ENCODE measurements around the gene MGAT5B.

Gene MGAT5B

DNA sequence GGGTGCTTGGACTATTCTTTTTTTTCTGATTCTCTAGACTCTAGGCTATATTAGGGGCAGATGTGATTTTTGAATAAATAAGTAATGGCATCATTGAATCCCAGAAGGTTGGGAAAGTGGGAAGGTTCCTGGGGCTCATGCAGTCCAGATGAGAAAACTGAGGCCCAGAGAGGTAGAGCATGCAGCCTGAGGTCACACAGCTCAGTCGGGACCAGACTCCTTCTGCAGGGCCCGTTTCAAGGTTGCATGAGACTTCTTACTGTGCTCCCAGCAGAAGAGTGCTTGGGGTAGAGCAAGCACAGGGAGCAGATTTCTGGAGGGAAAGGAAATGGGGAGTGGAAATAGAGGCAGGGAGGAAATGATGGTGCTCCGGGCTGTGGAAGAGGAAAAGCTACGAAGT, 59.8 kb downstream of the MGAT5B start:
- DNase-seq: no peak

DNA sequence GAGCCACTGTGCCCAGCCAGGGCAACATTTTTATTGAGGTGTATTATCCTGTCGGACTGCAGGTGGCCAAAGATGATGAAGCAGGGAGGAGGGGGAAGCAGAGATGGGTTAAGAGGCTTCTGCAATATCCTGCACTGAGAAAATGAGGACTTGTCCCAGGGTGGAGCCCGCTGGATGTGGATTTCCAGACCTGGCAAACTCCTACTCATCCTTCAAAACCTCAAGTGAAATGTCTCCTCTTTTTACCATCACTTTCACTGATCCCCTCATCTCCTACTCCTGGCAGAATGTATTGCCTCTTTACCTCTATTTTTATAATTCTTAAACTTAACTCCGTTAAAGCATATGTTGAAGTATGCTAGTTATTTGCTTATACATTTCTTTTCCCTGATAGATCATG, 60.9 kb downstream of the MGAT5B start:
- DNase-seq: no peak

DNA sequence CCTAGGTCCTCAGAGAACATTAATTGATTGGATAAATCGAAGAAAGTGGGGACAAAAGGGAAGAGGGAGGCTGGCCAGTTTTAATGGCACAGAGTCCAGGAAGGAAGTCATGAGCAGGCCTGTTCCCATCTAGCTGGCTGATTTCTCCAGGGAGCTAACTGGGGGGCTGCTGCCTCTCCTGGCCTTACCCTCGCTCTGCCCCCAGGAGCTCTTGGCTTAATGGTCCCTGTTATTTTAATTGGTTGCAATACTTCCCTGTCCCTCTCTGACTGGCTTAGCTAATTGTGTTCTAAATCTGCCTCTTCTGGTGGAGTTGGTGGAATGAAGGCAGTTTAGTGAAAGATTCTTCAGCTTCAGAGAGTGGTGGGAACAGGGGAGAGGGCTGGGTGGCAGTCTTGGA, 61.4 kb downstream of the MGAT5B start:
- DNase-seq: no peak

DNA sequence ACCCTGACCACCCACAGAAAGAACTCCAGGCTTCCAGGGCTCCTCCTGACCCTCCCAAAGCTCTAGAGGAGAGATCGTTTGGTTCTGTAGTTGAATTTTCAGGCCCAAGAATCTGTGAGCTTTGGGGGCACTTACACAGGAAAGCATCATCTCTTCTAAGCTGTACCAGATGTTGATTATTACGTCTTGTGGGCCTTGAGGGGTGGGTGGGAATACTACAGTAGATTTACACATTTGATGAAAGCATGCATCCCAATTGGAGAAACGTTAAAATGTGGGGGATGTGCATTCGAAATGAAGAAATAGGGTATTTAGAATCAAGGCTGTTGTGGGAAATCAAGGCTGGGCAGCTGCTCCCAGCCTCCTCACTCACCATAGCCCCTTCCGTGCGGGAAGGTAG, 61.9 kb downstream of the MGAT5B start:
- no peak for DNase-seq

DNA sequence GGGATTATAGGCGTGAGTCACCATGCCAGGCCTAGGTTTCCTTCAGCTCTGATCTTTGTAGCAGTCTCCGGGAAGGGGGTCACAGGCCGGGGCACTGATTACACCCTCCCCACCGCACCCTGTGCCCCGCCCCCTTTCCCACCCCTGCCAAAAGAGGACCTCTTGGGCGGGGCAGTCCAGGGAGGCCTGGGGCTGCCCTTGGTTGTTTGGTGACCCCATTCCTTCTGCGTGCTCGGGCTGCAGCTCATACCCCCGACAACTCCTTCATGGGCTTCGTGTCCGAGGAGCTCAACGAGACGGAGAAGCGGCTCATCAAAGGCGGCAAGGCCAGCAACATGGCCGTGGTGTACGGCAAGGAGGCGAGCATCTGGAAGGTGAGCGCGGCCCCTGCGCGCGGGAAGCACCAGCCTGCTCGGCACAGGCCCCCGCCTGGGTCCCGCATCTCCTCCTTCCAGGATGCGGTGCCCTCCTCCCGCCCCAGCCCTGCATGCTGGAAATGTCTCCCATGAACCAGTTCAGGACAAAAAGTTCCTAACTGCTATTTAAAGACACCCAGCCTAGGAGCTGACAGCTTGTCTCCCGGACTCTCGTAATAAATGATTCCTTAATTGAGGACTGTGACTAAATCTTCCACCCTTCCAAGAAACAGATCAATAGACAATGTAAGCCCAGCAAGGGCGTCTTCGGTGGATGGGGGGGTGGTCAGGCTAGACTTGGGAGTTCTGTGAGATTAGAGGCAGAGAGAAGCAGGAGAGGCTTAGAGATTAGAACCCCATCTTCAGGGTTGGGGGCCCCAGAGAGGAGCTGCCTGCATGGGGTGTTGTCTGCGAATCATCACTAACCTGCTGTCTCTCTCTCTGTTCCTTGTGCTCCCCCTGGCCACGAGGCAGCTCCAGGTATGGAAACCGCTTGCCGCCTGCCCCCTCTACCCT, 64.5 kb downstream of the MGAT5B start:
- DNase-seq: no peak

DNA sequence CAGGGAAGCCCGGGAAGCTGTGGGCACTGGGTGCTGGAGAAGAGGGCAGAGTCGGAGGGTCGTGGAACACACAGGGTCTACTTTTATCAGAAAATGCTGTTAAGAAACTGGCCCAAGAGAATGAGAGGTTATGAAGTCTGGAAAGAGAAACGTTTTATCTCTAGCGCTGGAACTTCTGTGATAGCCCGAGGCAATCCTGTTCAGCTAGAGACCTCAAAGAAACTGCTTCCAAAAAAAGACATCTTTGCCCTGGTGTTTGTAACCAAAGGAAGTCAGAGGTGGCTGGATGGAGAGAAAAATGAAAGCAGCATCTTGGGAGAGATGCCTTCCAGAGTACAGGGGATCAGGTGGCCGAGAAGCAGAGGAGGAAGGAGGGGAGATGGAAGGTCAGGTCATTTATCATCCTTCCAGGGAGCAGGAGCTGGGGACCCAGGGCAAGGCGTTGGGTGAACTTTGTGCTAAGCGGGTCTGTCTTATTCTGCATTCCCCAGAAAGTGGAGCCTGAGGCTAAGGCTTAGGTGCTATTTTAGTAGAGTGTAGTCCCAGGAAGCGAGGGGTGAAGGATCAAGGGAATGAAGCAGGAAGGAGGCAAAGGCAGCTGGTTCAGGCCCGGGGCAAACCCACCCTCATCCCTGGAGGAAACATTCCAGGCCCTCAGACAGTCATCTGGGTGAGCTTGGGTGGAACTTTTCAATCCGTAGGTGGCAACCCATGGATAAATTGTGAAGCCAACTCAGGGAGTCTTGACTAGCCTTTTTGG, 66.5 kb downstream of the MGAT5B start:
- DNase-seq: peak; percentile 2

DNA sequence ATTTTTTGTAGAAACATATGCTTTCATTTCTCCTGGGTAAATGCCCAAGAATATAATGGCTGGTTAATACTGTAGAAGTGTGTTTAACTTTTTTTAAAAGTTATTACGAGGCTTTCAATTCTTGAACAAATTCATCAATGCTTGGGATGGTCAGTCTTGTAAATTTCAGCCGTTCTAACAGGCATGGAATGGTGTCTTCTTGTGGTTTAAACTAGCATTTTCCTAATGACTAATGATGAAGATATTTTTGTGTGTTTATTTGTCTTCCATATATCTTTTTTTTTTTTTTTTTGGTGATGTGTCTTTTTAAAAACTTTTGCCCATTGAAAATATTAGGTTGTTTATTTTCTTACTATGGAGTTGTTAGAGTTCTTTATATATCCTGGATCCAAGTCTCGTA, 67.1 kb downstream of the MGAT5B start:
- peak; percentile 65 for DNase-seq

DNA sequence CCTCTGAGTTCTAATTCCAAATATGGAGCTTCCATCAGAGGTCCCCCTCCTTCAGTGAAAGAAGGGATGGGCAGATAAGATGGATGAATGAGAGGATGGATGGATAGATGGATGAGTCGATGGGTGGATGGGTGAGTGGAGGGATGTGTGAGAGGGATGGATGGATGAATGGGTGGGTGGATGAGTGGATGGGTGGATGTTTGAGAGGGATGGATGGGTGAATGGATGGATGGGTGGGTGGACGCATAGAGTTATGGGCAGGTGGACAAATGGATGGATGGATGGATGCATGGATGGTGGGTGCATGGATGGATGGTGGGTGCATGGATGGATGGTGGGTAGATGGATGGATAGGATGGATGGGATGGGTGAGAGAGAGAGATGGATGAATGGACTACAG, 69.0 kb downstream of the MGAT5B start:
- DNase-seq: no peak

DNA sequence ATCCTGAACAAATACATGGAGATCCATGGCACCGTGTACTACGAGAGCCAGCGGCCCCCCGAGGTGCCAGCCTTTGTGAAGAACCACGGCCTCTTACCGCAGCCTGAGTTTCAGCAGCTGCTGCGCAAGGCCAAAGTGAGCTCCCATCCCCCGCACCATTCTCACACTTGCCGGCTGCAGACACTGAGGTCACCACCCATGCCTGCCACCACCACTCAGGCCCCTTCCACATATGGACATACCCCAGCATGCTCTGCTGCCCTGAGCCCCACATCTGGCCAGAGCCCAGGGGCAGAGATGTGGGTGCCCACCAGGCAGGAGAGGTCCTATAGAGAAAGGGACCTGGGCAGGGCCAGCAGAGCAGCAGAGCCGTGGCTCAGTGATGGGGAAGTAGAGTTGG, 69.8 kb downstream of the MGAT5B start:
- no peak for DNase-seq

DNA sequence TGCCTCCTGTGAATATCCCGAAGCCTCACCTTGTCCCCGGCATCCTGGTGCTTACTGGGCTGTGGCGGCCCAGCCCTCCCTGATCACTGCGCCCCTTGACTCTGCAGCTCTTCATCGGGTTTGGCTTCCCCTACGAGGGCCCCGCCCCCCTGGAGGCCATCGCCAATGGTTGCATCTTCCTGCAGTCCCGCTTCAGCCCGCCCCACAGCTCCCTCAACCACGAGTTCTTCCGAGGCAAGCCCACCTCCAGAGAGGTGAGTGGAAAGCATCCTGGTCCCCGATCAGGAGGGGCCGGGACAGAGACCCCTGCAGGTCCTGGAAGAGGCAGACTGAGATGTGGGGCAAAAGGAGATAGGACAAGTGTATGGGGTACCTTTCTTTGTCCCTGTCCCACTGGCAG, 72.1 kb downstream of the MGAT5B start:
- no peak for DNase-seq

DNA sequence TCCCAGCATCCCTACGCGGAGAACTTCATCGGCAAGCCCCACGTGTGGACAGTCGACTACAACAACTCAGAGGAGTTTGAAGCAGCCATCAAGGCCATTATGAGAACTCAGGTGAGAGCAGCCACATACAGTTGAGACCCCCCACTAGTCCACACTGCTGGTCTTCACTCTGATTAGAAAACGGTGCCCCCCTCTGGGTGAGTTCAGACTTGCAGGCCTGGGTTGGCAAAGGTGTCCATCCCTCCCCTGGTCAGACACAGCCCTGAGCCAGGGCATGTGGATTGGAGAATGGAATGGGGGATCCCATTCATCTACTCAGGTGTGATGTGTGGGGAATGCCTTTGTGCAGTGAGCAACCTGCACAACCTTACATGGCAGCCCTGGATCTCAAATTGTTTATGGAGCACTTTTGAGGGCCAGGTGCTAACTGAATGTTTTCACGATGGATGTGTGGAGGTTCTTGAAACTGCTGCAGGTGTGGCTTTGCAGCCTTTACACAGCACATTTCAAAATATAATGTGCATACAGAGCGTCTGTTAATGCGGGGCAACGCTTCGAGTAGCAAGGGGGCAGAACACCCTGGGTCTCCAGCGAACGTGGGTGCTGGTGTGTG, 72.6 kb downstream of the MGAT5B start:
- DNase-seq: no peak

DNA sequence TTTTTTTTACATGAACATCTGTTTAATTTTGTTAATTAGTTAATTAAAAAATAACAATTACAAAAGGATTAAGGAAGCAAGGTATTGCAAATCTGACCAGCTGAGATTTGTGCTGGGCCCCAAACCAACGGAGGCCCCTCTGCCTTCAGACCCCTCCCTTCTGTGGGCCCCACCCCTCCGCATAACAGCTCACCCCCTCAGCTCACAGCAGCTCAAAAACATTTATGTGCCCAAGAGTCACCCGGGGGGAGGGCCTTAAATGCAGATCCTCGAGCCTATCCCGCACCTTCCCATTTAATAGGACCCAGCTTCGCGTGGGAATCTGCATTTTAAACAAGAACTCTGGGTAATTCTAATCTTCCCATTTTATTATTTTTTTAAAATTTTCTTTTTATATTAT, 75.0 kb downstream of the MGAT5B start:
- no peak for DNase-seq

DNA sequence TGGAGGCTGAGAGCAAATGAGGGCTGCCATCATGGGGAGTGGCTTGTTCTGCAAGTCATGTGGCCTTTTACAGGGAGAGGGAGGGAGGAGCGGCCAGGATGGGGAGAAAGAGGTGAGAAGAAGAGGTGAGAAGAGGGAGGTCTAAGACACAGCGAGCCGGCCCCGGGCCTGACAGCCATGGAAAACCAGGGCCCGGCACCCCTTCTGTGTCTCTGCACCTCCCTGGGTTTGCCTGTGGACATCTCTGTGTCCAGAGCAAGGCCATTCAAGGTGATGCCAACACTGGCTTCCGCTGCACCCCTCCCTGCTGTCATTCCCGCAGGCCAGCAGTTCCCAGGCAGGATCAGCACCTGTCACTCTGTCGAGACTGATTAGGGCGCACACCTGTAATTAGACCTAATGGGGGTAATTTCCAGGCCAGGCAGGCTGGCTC, 75.6 kb downstream of the MGAT5B start:
- no peak for DNase-seq

DNA sequence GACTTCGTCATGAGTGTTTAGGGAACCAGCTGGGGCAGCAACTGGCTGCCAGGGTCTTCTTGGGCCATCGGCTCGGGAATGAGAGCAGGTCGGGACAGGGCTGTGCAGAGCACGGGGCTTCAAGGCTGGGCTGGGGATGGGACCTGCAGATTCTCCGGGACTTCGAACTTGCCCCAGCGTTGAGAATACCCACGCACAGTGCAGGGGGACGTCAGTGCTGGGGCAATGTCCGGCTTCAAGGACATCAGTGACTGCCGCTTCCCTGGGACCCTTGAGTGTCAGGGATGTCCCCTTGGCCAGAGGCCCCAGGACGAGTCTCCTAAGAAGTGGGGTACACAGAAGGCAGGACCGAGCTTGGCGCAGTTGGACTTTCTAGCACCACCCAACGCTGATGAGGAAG, 76.3 kb downstream of the MGAT5B start:
- no peak for DNase-seq

DNA sequence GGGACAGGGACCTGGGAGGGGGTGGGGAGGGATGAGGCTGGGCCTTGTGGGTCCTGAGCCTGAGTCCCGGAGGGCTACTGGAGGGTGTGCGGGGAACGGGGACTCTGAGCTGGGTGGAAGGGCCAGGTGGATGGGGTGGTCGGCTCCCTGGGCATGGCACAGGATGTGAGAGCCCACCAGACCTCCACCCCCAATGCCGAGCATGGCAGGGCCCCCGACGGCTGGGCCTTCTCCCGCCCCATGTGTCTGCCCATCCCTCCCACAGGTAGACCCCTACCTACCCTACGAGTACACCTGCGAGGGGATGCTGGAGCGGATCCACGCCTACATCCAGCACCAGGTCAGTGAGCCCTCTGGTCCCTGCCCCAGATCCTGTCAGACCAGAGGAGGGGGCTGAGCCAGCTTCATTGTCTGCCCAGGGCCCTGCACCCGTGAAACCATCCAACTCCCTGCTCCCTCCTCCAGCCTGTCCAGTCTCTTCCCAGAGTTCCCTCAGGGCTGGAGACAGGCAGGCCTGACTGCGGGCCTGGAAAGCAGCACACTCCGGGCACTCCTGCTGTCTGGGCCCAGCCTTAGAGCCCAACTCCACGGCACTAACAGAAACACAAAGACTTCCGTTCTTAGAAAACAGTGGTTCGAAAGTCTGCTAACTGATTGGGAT, 78.0 kb downstream of the MGAT5B start:
- no peak for DNase-seq

DNA sequence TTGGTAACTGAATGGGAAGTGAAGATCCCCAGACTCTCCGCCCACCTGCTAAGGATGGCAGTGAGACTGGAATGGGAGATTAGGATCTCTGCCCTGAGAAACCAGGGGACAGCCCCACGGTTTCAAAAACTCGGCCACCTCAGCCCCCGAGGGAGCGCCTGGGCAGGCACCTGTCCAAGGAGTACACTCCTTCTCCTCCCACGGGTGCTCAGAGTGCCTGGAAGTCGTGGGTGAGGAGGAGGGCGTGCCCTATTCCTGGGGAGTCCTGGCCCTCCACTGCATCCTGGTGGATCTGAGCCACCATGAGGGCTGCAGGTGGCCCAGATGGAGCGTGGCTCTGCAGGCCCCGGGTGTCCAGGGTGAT, 78.5 kb downstream of the MGAT5B start:
- DNase-seq: no peak

DNA sequence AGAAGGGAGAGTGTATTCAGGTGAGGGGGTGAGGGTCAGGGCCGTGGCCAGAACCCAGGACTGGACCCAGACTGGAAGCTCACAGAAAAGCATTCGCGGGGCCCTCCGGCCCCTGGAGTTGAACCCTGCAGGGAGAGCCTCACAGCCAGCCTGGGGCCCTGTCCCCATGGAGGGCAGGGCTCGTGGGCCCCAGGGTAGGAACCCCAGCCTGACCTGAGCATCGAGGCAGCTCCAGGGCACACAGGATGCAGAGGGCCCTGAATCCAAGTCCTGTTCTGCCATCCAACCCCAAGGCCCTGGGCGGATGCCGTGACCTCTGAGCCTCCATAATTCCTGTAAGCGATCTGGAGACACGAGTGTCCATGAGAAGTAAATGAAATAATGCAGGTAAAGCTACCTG, 79.1 kb downstream of the MGAT5B start:
- DNase-seq: no peak

DNA sequence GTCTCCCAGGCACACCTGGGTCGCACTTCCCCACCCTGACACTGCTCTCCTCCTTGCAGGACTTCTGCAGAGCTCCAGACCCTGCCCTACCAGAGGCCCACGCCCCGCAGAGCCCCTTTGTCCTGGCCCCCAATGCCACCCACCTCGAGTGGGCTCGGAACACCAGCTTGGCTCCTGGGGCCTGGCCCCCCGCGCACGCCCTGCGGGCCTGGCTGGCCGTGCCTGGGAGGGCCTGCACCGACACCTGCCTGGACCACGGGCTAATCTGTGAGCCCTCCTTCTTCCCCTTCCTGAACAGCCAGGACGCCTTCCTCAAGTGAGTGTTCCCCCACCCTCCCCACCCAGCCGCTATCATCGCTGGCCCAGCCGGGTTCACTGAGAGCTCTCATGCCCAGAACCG, 79.6 kb downstream of the MGAT5B start:
- no peak for DNase-seq

DNA sequence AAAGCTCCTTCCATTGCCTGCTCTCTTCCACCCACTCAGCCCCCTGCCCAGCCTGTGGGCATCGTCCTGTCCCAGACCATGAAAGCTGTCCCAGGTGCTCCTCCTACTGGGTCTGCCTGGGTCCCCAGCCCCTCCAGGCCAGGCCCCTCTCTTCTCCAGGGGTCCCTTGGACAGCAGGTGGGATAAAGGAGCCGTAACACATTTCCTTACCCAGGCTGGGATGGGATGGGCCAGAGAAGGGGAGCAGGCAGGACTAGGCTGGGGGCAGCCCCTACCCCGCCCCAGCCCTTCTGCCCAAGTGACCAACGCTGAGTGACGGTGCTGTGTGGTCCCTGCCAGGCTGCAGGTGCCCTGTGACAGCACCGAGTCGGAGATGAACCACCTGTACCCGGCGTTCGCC, 80.1 kb downstream of the MGAT5B start:
- DNase-seq: no peak

DNA sequence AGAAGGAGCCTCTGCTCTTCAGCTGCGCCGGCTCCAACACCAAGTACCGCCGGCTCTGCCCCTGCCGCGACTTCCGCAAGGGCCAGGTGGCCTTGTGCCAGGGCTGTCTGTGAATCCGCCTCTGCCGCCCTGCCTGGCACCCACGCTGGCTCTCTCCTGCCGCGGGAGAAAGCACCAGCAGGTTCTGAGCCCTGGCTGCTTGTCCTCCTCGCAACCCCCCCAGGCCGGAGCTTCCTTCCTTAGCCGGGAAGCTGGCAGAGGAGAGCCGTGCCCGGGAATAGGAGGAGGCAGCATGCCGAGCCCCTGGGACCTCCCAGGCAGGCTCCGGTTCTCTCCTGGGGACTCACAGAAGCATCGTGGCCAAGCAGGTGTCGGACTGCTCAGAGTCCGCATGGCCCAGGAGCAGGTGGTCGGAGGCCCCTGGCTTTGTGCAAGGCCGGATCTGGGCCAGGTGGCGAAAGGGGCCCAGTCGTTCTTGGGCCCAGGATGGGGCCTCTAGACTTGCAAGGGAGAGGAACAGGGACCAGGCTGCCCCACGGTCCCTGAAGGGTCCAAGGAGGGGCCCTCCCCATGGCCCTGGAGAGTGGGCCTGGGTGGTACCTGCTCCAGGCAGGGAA, 80.6 kb downstream of the MGAT5B start:
- no peak for DNase-seq

DNA sequence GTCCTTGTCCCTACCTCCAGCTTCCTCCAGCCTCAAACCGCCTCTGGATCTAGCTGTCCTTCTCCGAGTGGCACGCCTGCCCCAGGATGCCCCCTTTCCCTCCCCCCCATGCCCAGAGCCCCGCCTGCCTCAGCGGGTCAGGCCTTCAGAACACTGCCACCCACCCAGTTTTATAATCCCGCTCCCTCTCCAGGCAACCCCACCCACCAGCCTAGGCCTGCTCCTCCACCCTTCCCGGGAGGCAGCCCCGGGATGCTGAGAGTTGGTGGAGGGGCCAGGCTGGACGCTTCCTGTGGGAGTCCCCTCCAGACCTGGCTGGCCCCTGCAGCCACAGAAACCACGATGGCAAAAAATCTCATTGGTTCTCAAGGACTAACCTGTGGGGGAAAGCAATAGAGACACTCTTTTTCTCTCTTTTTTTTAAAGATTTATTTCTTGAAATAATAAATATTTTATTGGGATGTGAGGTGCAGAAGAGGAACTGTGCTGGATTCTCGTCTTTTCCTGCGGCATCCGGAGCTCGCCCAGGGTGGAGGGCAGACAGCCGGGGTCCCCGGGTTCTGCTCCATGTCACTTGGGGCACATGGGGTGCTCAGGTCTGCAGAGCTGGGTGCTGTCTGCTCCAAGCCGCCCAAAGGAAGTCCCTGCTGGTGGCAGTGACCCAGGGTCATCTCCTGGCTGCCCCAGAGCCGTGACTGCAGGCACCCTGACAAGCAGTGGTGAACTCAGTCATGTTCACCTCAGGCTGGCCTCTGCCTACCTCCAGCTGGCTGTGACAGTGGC, 81.9 kb downstream of the MGAT5B start:
- no peak for DNase-seq
